NT2/D1 (cell line): ENCODE data around the gene CREBL2.

ENCODE experiments used
- YY1 ChIP-seq: IDR thresholded peaks from 2 replicates; pipeline ENCODE4 v1.6.1; 2011; ENCODE audit not compliant: insufficient read length, insufficient read depth
- ZNF274 ChIP-seq: IDR thresholded peaks from 2 replicates; pipeline ENCODE4 v1.6.1; 2011; ENCODE audit warnings: mild to moderate bottlenecking, low read depth, low read length

DNA sequence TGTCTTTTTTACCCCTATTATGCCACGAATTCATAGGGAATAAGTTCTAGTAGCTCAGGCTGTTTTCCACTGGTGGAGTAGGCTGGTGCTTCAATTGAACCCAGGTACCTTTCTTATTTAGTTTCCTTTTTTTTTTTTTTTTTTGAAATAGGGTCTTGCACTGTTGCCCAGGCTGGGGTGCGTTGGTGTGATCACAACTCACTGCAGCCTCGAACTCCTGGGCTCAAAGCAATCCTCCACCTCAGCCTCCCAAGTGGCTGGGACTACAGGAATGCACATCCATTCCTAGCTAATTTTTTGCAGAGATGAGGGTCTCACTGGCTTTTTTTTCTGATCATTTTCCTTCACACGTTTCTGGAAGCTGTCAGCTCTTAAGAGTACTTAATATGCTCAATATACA is 2.7 kb downstream of the CREBL2 start:
- no peak for TF ChIP-seq YY1
- TF ChIP-seq ZNF274 = no peak
